RWPE2 (cell line): Measurements from ENCODE around the gene MFSD6.

Experiments used
- ATAC-seq: fragments of 200-7000 bp; cut with Tn5 transposase; 3 replicates; pipeline ENCODE4 v1.9.1; 2021; ENCODE audit warnings: low read depth
- DNase-seq: peaks from one replicate; pipeline ENCODE4 v3.0.0-alpha.2; 2020; ENCODE audit warnings: low spot score
- H3K27ac ChIP-seq: fragments of 450-650 bp; 2 replicates; pipeline ENCODE4 v1.5.1; 2017; ENCODE audit warnings: mild to moderate bottlenecking; ENCODE audit not compliant: poor library complexity, severe bottlenecking
- H3K27me3 ChIP-seq: fragments of 250-450 bp; sonication (Bioruptor Pico); 2 replicates; pipeline ENCODE4 v1.5.1; 2021; ENCODE audit warnings: mild to moderate bottlenecking, moderate library complexity; ENCODE audit not compliant: insufficient read depth, poor library complexity, severe bottlenecking
- H3K36me3 ChIP-seq: fragments of 250-450 bp; sonication (Bioruptor Pico); 2 replicates; pipeline ENCODE4 v1.5.1; 2020; ENCODE audit warnings: low read depth, mild to moderate bottlenecking, moderate library complexity
- H3K4me1 ChIP-seq: fragments of 250-450 bp; sonication (Bioruptor Pico); 2 replicates; pipeline ENCODE4 v1.5.1; 2021; ENCODE audit warnings: mild to moderate bottlenecking, moderate library complexity; ENCODE audit not compliant: insufficient read depth, poor library complexity, severe bottlenecking
- H3K4me3 ChIP-seq: fragments of 250-450 bp; sonication (Bioruptor Pico); 2 replicates; pipeline ENCODE4 v1.5.1; 2021; ENCODE audit warnings: mild to moderate bottlenecking, moderate library complexity; ENCODE audit not compliant: severe bottlenecking
- H3K9me3 ChIP-seq: fragments of 250-450 bp; sonication (Bioruptor Pico); 2 replicates; pipeline ENCODE4 v1.5.1; 2021; ENCODE audit warnings: mild to moderate bottlenecking, moderate library complexity; ENCODE audit not compliant: severe bottlenecking
- CTCF ChIP-seq: fragments of 450-650 bp; IDR thresholded peaks from one replicate; pipeline ENCODE4 v1.5.1; 2017; ENCODE audit warnings: mild to moderate bottlenecking, moderate library complexity; ENCODE audit not compliant: poor library complexity, severe bottlenecking

The MFSD6 gene

GRCh38 chr2:190415251-190415650, 7.1 kb downstream of the MFSD6 start:
- no peak for DNase-seq
- Histone ChIP-seq H3K27me3 (no peaks in the 10 kb centered on the region), H3K36me3 (no peaks in the 10 kb centered on the region), H3K27ac (no peak overlapping the region), H3K4me3 (no peak overlapping the region), H3K4me1 (peaks cover 18% of the 10 kb centered on the region), H3K9me3 (no peaks in the 10 kb centered on the region)
- no peak for TF ChIP-seq CTCF
- ATAC-seq, result no peak

GRCh38 chr2:190415794-190416775, 7.9 kb downstream of the MFSD6 start:
- peaks cover 18% of the 10 kb centered on the region for H3K4me1 ChIP-seq
- H3K27me3 ChIP-seq, result no peaks in the 10 kb centered on the region
- H3K36me3 ChIP-seq, result no peaks in the 10 kb centered on the region
- H3K9me3 ChIP-seq, result no peaks in the 10 kb centered on the region
- H3K27ac ChIP-seq, result no peak overlapping the region
- ATAC-seq (no peak), DNase-seq (no peak)
- no peak for TF ChIP-seq CTCF
- no peak overlapping the region for H3K4me3 ChIP-seq

GRCh38 chr2:190417045-190417842, 9.1 kb downstream of the MFSD6 start:
- TF ChIP-seq CTCF, result no peak
- Histone ChIP-seq H3K9me3 (no peaks in the 10 kb centered on the region), H3K4me3 (no peak overlapping the region), H3K27me3 (no peaks in the 10 kb centered on the region), H3K27ac (no peak overlapping the region), H3K4me1 (peaks cover 18% of the 10 kb centered on the region), H3K36me3 (no peaks in the 10 kb centered on the region)
- no peak for DNase-seq
- ATAC-seq, result no peak

- ATAC-seq (no peak), DNase-seq (no peak)
- Histone ChIP-seq H3K4me1 (peaks cover 9% of the 10 kb centered on the region), H3K27me3 (no peaks in the 10 kb centered on the region), H3K27ac (no peak overlapping the region), H3K36me3 (no peaks in the 10 kb centered on the region), H3K4me3 (no peak overlapping the region), H3K9me3 (no peaks in the 10 kb centered on the region)
- no peak for TF ChIP-seq CTCF
Measured at GRCh38 chr2:190418727-190419126, 10.6 kb downstream of the MFSD6 start.
